ENCODE data around the gene STRIP1. TPM values are rescaled to one million over a fixed set of nuclear protein-coding genes. Genes with fewer than 3 reads are reported as not detected.
A peak's percentile ranks its signal among the peaks of the same experiment; 100 is the strongest.

STRIP1 gene
- total and polyA plus RNA-seq, 2 donors (not counting 1 experiment from before 2014, with no cell fraction given), result 17.2 to 43.8 TPM

DNA sequence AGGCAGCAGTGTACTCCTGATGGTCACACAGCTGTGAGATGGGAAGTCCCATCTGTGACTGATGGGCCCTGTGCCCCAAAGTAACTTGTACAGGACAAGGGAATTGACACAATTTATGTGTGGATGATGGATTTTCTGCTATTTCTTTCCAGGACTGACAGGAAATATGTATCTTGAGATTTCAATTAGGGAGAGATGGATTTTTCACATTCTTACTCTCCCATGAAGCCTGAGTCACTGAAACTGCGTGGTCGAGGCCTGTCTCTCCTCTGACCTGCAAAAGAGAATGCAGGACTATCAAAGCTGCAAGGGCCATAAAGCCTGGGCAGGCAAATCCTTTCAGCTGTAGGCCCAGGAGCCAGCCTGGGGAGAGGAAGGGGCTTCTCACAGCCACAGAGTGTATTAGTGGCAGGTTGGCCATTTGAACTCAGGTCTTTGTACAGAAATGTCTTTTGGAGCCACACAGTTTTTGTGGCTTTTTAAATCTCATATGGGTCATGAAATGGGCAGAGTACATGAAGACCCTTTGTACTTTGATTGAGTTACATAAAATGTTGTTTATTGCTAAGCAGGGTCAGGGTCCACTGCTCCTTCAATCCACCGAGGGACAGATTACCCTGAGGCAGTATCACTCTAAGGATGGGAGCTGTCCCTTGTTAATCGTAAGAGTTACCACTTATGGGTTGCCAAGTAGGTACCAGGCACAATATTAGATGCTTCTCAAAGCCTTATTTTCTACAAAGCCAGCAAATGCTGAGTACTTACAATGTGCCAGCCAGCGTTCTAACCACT, 21.3 kb downstream of the STRIP1 start:
- Histone ChIP-seq H4K20me1 (ENCODE audit: control insufficient read depth, extremely low read depth, insufficient read depth, low read length) (no peaks in the 10 kb centered on the region), H3K9me3 (ENCODE audit: control insufficient read depth, insufficient read depth, low read depth, low read length) (no peaks in the 10 kb centered on the region), H3K27ac (ENCODE audit: insufficient read depth, low read length) (peak overlapping the region; percentile 50), H3K4me2 (ENCODE audit: extremely low read depth, insufficient read depth, low read length) (peak overlapping the region; percentile 56), H2AFZ (ENCODE audit: low read length) (no peak overlapping the region), H3K4me3 (replicated peaks in 1 of 4; ENCODE audit: control extremely low read depth in 1 of 4, insufficient read depth in 1 of 4, low read depth in 3 of 4, low read length in 4 of 4) (no peak overlapping the region), H3K36me3 (ENCODE audit: control insufficient read depth, insufficient read depth, low read length) (peaks cover 8% of the 10 kb centered on the region), H3K9ac (ENCODE audit: insufficient read depth, low read length) (no peak overlapping the region), H3K27me3 (ENCODE audit: control insufficient read depth, insufficient read depth, low read length) (no peaks in the 10 kb centered on the region), H3K4me1 (ENCODE audit: control insufficient read depth, extremely low read depth, insufficient read depth, low read length) (peaks cover 46% of the 10 kb centered on the region), H3K79me2 (ENCODE audit: control insufficient read depth, insufficient read depth, low read length) (no peaks in the 10 kb centered on the region)
- TF ChIP-seq, protein P1, sequence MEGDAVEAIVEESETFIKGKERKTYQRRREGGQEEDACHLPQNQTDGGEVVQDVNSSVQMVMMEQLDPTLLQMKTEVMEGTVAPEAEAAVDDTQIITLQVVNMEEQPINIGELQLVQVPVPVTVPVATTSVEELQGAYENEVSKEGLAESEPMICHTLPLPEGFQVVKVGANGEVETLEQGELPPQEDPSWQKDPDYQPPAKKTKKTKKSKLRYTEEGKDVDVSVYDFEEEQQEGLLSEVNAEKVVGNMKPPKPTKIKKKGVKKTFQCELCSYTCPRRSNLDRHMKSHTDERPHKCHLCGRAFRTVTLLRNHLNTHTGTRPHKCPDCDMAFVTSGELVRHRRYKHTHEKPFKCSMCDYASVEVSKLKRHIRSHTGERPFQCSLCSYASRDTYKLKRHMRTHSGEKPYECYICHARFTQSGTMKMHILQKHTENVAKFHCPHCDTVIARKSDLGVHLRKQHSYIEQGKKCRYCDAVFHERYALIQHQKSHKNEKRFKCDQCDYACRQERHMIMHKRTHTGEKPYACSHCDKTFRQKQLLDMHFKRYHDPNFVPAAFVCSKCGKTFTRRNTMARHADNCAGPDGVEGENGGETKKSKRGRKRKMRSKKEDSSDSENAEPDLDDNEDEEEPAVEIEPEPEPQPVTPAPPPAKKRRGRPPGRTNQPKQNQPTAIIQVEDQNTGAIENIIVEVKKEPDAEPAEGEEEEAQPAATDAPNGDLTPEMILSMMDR (conservative IDR thresholded peaks at IDR 0.05 in 1 of 2, IDR thresholded peaks at IDR 0.05 in 1 of 2; ENCODE audit: low read depth in 1 of 2, low read length in 2 of 2), result no peak
- no peak for TF ChIP-seq EZH2 (IDR thresholded peaks at IDR 0.05; ENCODE audit: low read length, missing control alignments)
- peak; percentile 9 to 66 for DNase-seq (ENCODE audit: low read depth in 2 of 2)

DNA sequence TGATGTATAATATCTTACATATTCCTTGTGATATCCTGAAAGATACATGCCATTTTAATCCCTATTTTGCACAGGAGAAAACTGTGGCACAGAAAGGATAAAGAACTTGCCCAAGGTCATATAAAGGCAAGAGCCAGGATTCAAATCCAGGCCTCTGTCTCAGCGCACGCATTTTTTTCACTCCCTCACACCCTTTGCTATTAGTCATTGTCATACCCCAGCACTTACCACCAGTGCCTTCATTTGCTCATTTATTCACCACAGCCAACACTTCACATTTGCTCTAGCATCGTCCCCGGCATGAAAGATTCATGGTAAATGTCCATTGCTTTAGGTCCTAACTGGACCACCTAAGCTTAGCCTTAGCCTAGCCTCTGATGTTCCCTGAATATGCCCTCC, 21.9 kb downstream of the STRIP1 start:
- no peaks in the 10 kb centered on the region for H4K20me1 ChIP-seq (ENCODE audit: control insufficient read depth, extremely low read depth, insufficient read depth, low read length)
- H3K4me3 ChIP-seq (replicated peaks in 1 of 4; ENCODE audit: control extremely low read depth in 1 of 4, insufficient read depth in 1 of 4, low read depth in 3 of 4, low read length in 4 of 4), result no peak overlapping the region
- H3K9me3 ChIP-seq (ENCODE audit: control insufficient read depth, insufficient read depth, low read depth, low read length), result no peaks in the 10 kb centered on the region
- TF ChIP-seq, protein P1 (conservative IDR thresholded peaks at IDR 0.05 in 1 of 2, IDR thresholded peaks at IDR 0.05 in 1 of 2; ENCODE audit: low read depth in 1 of 2, low read length in 2 of 2), result no peak
- no peak for TF ChIP-seq EZH2 (IDR thresholded peaks at IDR 0.05; ENCODE audit: low read length, missing control alignments)
- no peak overlapping the region for H3K27ac ChIP-seq (ENCODE audit: insufficient read depth, low read length)
- peak in 1 of 2 donors; percentile 43 for DNase-seq (ENCODE audit: low read depth in 2 of 2)
- H3K36me3 ChIP-seq (ENCODE audit: control insufficient read depth, insufficient read depth, low read length), result peaks cover 6% of the 10 kb centered on the region
- no peak overlapping the region for H2AFZ ChIP-seq (ENCODE audit: low read length)
- H3K4me2 ChIP-seq (ENCODE audit: extremely low read depth, insufficient read depth, low read length), result peak overlapping the region; percentile 54
- peaks cover 41% of the 10 kb centered on the region for H3K4me1 ChIP-seq (ENCODE audit: control insufficient read depth, extremely low read depth, insufficient read depth, low read length)
- no peak overlapping the region for H3K9ac ChIP-seq (ENCODE audit: insufficient read depth, low read length)
- H3K27me3 ChIP-seq (ENCODE audit: control insufficient read depth, insufficient read depth, low read length), result no peaks in the 10 kb centered on the region
- H3K79me2 ChIP-seq (ENCODE audit: control insufficient read depth, insufficient read depth, low read length), result no peaks in the 10 kb centered on the region

DNA sequence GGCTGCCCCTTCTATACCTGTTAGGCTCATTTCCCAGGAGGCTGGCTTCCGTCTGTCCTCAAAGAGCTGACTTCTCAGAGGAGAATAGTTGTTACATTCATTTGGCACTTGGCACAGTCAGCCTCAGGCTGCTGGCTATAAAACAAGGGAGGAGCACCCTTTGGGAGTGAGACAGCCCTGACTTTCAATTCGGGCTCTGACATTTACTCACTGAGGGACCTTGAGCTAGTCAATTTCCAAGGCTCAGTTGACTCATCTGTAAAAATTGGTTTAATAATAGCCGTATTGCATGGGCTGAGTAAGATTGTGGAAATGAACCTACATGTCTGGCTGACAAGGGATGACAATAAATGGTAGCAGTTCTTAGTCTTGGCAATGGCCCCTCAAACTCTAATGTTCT, 22.4 kb downstream of the STRIP1 start:
- H3K9me3 ChIP-seq (ENCODE audit: control insufficient read depth, insufficient read depth, low read depth, low read length), result no peaks in the 10 kb centered on the region
- H3K36me3 ChIP-seq (ENCODE audit: control insufficient read depth, insufficient read depth, low read length), result peaks cover 6% of the 10 kb centered on the region
- H3K79me2 ChIP-seq (ENCODE audit: control insufficient read depth, insufficient read depth, low read length), result no peaks in the 10 kb centered on the region
- H3K4me3 ChIP-seq (replicated peaks in 1 of 4; ENCODE audit: control extremely low read depth in 1 of 4, insufficient read depth in 1 of 4, low read depth in 3 of 4, low read length in 4 of 4), result no peak overlapping the region
- H3K4me2 ChIP-seq (ENCODE audit: extremely low read depth, insufficient read depth, low read length), result peak overlapping the region; percentile 54
- no peak overlapping the region for H2AFZ ChIP-seq (ENCODE audit: low read length)
- TF ChIP-seq, protein P1 (conservative IDR thresholded peaks at IDR 0.05 in 1 of 2, IDR thresholded peaks at IDR 0.05 in 1 of 2; ENCODE audit: low read depth in 1 of 2, low read length in 2 of 2), result no peak
- TF ChIP-seq EZH2 (IDR thresholded peaks at IDR 0.05; ENCODE audit: low read length, missing control alignments), result no peak
- H3K27ac ChIP-seq (ENCODE audit: insufficient read depth, low read length), result peak overlapping the region; percentile 57
- H3K9ac ChIP-seq (ENCODE audit: insufficient read depth, low read length), result no peak overlapping the region
- no peaks in the 10 kb centered on the region for H4K20me1 ChIP-seq (ENCODE audit: control insufficient read depth, extremely low read depth, insufficient read depth, low read length)
- peak; percentile 37 to 66 for DNase-seq (ENCODE audit: low read depth in 2 of 2)
- peaks cover 41% of the 10 kb centered on the region for H3K4me1 ChIP-seq (ENCODE audit: control insufficient read depth, extremely low read depth, insufficient read depth, low read length)
- H3K27me3 ChIP-seq (ENCODE audit: control insufficient read depth, insufficient read depth, low read length), result no peaks in the 10 kb centered on the region

Data from fibroblast of lung (primary cell).